ENCODE measurements around the gene C16orf74. TPM values are rescaled to one million over a fixed set of nuclear protein-coding genes. Genes with fewer than 3 reads are reported as not detected.

The C16orf74 gene
- total and polyA plus RNA-seq, 11 donors, result 0.53 to 4.1 (median 1.6) TPM

- no peaks in the 10 kb centered on the region for H3K9me3 ChIP-seq
- peaks cover 0 to 100% (median 96%) of the 10 kb centered on the region in 9 donors for H3K36me3 ChIP-seq
- no peak overlapping the region for H3K4me3 ChIP-seq
- intact Hi-C loops (cut with DNase I), result loop anchor here in 3 of 10 donors (5.0 kb wide), 2 partner anchors 49 to 59 kb away; no protein-coding TSS in a partner anchor
- 87 to 93% (median 90%) methylated on average over 16 of the region's 16 CpGs for WGBS, 4 donors
- TF ChIP-seq CTCF (IDR thresholded peaks at IDR 0.05) (no peak), POLR2A (IDR thresholded peaks at IDR 0.05) (no peak)
- DNase-seq (no peak), ATAC-seq (no peak)
- H3K27ac ChIP-seq, result no peak overlapping the region
- H3K4me1 ChIP-seq, result peaks cover 0 to under 1% (median 0%) of the 10 kb centered on the region in 12 donors
- H3K27me3 ChIP-seq, result no peaks in the 10 kb centered on the region
Measured at GRCh38 chr16:85667841-85668413, 83.0 kb downstream of the C16orf74 start.

- ATAC-seq (no peak), DNase-seq (no peak)
- Histone ChIP-seq H3K4me3 (no peak overlapping the region), H3K36me3 (peaks cover 0 to 100% (median 96%) of the 10 kb centered on the region in 9 donors), H3K4me1 (no peaks in the 10 kb centered on the region), H3K9me3 (no peaks in the 10 kb centered on the region), H3K27me3 (no peaks in the 10 kb centered on the region), H3K27ac (no peak overlapping the region)
- WGBS, 4 donors, result 90 to 98% (median 96%) methylated on average over 6 to 9 of the region's 9 CpGs
- intact Hi-C loops (cut with DNase I), result loop anchor here in 3 of 10 donors (5.0 kb wide), 2 partner anchors 50 to 60 kb away; no protein-coding TSS in a partner anchor
- TF ChIP-seq CTCF (IDR thresholded peaks at IDR 0.05) (no peak), POLR2A (IDR thresholded peaks at IDR 0.05) (no peak)
Measured at GRCh38 chr16:85667261-85667660, 83.6 kb downstream of the C16orf74 start.

- Histone ChIP-seq H3K27me3 (no peaks in the 10 kb centered on the region), H3K4me1 (no peaks in the 10 kb centered on the region), H3K9me3 (no peaks in the 10 kb centered on the region), H3K36me3 (peaks cover 0 to 100% (median 95%) of the 10 kb centered on the region in 9 donors), H3K4me3 (no peak overlapping the region), H3K27ac (no peak overlapping the region)
- ATAC-seq (no peak), DNase-seq (peak in 2 of 5 donors; percentile 18 to 50)
- 91 to 97% (median 94%) methylated on average over 12 to 13 of the region's 13 CpGs for WGBS, 4 donors
- TF ChIP-seq POLR2A (IDR thresholded peaks at IDR 0.05) (no peak), CTCF (IDR thresholded peaks at IDR 0.05) (no peak)
- intact Hi-C loops (cut with DNase I), result loop anchor here in 3 of 10 donors (5.0 kb wide), 2 partner anchors 51 to 61 kb away; no protein-coding TSS in a partner anchor
Measured at GRCh38 chr16:85665929-85666328, 85.0 kb downstream of the C16orf74 start.

- Histone ChIP-seq H3K27me3 (no peaks in the 10 kb centered on the region), H3K9me3 (no peaks in the 10 kb centered on the region), H3K27ac (no peak overlapping the region), H3K4me1 (peaks cover 0 to 1% (median 0%) of the 10 kb centered on the region in 12 donors), H3K4me3 (no peak overlapping the region), H3K36me3 (peaks cover 0 to 100% (median 91%) of the 10 kb centered on the region in 9 donors)
- intact Hi-C loops (cut with DNase I), result loop anchor here in 3 of 10 donors (5.0 kb wide), 2 partner anchors 52 to 62 kb away; no protein-coding TSS in a partner anchor
- 92 to 96% (median 93%) methylated on average over 12 of the region's 12 CpGs for WGBS, 4 donors
- TF ChIP-seq POLR2A (IDR thresholded peaks at IDR 0.05), result no peak
- DNase-seq, result peak in 2 of 5 donors; percentile 10 to 11
- ATAC-seq, result no peak
Measured at GRCh38 chr16:85665373-85665740, 85.5 kb downstream of the C16orf74 start.
